ENCODE results near the gene CORO1A.
"Not testable (repeated sequence)": the region's sequence is repeated elsewhere in the genome, so short reads cannot be mapped to it uniquely, and the experiment has no call there.

CORO1A gene

DNA sequence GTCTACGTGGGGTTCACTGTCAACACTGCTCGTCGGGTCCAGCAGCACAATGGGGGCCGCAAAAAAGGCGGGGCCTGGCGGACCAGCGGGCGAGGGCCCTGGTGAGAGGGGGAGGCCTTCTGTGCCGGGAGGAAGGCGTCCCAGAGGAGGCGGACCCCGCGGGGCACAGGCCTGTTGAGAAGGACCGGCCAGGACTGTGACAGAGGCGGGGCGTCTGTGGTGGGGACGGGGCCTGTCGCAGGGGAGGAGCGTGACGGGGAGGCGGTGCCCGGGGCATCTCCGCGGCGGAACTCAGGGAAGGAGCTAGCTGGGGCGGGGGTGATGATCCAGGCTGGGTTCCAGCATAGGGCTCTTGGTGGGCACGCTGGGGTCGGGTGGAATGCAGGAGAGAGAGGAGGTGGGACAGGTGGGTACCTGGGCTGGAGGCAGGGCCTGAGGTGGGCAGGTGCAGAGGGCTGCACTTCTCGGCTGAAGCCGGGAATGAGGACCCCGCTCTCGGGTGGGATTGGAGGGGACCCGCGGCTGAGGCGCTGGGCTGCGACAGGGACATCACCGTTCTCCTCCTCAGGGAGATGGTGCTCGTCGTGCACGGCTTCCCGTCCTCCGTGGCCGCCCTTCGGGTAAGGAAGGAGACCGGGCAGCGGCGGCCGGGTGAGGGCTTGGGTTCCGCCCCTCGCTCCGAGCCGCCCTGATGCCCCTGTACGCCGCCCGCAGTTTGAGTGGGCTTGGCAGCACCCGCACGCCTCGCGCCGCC is 10.9 kb downstream of the CORO1A start:
- not testable (repeated sequence) for DNase-seq (ENCODE audit: extremely low read depth, insufficient read length); H3K27me3 ChIP-seq (replicated peaks; ENCODE audit: control insufficient read depth, insufficient read depth, low read length); H3K36me3 ChIP-seq (ENCODE audit: control insufficient read depth, insufficient read depth, low read length)
- H3K4me3 ChIP-seq (replicated peaks; ENCODE audit: low read depth, low read length), result peak overlapping the region; percentile 63

DNA sequence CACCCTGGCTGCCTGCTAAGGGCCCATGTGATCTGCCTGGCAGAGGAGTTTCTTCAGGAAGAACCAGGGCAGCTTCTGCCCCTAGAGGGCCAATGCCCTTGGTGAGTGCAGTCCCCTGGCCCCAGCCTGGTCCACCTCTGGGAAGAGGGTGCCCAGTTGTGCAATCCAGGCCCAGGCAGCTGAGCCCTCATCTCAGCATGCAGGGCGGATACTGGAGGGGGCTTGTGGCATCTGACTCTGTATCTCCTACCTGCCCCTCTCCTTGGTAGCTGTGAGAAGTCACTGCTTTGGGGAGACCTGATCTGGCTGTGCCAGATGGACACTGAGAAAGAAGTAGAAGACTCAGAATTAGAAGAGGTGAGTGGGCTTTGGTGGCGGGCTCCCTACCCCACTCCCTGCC is 13.6 kb downstream of the CORO1A start:
- not testable (repeated sequence) for H3K27me3 ChIP-seq (replicated peaks; ENCODE audit: control insufficient read depth, insufficient read depth, low read length); H3K36me3 ChIP-seq (ENCODE audit: control insufficient read depth, insufficient read depth, low read length); H3K4me3 ChIP-seq (replicated peaks; ENCODE audit: low read depth, low read length); DNase-seq (ENCODE audit: extremely low read depth, insufficient read length)

DNA sequence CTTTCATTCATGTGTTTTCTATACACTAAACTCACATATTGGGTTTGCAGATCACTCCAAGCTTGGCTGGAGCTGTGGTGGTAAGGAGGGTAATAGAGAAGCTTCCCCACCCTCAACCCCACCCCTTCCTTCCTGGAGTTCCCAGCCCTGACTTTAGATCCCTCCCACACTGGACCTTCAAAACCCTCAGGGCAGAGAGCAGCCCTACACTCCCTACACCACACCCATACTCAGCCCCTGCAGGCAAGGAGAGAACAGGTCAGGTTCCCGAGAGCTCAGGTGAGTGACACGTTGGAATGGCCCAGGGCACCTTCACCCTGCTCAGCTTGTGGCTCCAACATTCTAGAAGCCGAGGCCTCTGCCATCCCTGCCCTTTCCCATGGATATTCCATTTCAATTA is 15.6 kb downstream of the CORO1A start, which contains the start of gene SULT1A3:
Gene SULT1A3 (plus strand): TSS at position 207 of the 400 bp plus-strand sequence. CDS start 1,474 bp downstream, outside the sequence.
- not testable (repeated sequence) for H3K36me3 ChIP-seq (ENCODE audit: control insufficient read depth, insufficient read depth, low read length); H3K27me3 ChIP-seq (replicated peaks; ENCODE audit: control insufficient read depth, insufficient read depth, low read length); DNase-seq (ENCODE audit: extremely low read depth, insufficient read length); H3K4me3 ChIP-seq (replicated peaks; ENCODE audit: low read depth, low read length)

DNA sequence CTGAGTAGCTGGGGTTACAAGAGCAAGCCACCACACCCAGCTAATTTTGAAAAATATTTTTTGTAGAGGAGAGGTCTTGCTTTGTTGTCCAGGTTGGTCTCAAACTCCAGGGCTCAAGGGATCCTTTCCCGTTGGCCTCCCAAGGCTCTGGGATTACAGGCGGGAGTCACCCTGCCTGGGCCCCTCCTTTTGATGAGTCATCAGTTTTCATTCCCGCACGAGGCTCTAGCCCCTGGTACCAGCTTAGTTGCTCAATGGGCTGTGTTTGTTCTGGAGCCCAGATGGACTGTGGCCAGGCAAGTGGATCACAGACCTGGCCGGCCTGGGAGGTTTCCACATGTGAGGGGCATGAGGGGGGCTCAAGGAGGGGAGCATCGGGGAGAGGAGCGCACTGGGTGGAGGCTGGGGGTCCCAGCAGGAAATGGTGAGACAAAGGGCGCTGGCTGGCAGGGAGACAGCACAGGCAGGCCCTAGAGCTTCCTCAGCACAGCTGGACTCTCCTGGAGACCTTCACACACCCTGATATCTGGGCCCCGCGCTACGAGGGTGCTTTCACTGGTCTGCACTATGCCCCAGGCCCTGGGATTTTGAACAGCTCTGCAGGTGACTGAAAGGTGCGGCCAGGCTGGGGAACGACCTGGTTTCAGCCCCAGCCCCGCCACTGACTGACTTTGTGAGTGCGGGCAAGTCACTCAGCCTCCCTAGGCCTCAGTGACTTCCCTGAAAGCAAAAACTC is 16.4 kb downstream of the CORO1A start:
- not testable (repeated sequence) for H3K4me3 ChIP-seq (replicated peaks; ENCODE audit: low read depth, low read length); DNase-seq (ENCODE audit: extremely low read depth, insufficient read length); H3K27me3 ChIP-seq (replicated peaks; ENCODE audit: control insufficient read depth, insufficient read depth, low read length); H3K36me3 ChIP-seq (ENCODE audit: control insufficient read depth, insufficient read depth, low read length)

DNA sequence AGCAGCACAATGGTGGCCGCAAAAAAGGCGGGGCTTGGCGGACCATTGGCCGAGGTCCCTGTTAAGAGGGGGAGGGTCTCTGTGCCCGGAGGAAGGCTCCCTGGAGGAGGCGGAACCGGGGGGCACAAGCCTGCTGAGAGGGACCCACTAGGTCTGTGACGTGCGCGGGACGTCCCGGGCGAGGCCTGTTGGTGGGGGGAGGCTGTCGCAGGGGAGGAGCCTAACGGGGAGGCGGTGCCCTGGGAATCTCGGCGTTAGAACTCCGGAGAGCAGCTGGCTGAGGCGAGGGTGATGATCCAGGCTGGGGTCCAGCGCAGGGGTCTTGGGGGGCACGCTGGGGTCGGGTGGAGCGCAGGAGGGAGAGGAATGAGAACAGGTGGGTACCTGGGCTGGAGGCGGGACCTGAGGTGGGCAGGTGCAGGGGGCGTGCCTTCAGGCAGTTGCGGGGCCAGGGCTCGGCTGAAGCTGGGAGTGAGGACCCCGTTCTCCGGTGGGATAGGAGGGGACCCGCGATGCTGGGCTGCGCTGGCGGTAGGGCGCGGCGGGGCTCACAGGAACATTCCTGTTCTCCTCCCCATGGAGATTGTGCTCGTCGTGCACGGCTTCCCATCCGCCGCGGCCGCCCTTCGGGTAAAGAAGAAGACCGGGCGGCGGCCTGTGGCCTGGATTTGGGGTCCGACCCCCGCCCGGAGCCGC is 22.3 kb downstream of the CORO1A start:
- H3K27me3 ChIP-seq (replicated peaks; ENCODE audit: control insufficient read depth, insufficient read depth, low read length); H3K36me3 ChIP-seq (ENCODE audit: control insufficient read depth, insufficient read depth, low read length); DNase-seq (ENCODE audit: extremely low read depth, insufficient read length): not testable (repeated sequence)
- peak overlapping the region; percentile 46 for H3K4me3 ChIP-seq (replicated peaks; ENCODE audit: low read depth, low read length)

DNA sequence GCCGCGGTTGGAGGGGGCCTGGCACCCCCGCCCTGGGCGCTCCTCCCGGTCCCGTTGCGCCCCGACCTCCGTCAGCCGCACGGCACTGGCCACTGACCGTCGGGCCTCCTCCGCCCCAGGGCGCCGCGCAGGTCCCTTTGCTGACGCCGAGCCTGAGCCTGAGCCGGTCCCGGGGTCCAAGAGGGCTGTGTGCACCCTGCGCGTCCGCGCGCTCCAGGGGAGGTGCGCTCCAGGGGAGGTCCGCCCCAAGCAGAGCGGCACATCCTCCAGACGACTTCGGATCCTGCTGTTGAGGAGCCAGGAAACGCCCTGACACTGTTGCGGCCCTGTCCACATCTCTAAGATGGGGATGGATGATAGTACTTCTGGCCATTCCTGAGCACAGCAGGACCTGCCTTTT is 22.9 kb downstream of the CORO1A start:
- not testable (repeated sequence) for H3K27me3 ChIP-seq (replicated peaks; ENCODE audit: control insufficient read depth, insufficient read depth, low read length); DNase-seq (ENCODE audit: extremely low read depth, insufficient read length); H3K4me3 ChIP-seq (replicated peaks; ENCODE audit: low read depth, low read length); H3K36me3 ChIP-seq (ENCODE audit: control insufficient read depth, insufficient read depth, low read length)

DNA sequence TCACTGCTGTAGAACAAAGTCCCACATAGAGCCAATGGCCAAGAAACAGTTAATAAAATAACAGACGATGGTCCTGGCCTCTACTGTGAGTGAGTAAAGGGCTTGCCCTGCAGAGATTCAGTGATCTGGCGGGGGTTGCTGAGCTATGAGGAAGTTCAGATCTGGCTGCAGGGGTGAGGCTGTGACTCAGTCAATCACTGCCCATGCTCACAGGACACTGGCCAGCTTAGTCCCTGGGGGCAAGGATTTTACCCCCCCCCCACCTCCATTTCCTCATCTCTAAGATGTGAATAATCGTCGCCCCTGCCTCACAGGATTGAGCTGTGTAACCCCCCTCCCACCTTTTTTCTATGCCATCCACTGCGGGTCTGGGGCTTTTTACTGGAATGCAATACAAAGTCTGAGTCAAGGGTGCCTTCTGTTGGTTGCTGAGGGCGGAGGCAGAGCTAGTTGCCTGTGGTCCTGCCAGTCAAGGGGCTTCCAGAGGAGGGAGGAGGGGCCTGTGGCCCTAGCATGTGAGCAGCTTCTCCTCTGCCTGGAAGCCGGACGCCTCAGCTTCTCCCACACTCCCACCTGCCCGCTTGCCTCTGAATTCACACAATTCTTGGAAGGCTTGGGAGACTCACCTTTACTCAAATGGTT is 23.8 kb downstream of the CORO1A start:
- not testable (repeated sequence) for H3K27me3 ChIP-seq (replicated peaks; ENCODE audit: control insufficient read depth, insufficient read depth, low read length); DNase-seq (ENCODE audit: extremely low read depth, insufficient read length); H3K4me3 ChIP-seq (replicated peaks; ENCODE audit: low read depth, low read length); H3K36me3 ChIP-seq (ENCODE audit: control insufficient read depth, insufficient read depth, low read length)

DNA sequence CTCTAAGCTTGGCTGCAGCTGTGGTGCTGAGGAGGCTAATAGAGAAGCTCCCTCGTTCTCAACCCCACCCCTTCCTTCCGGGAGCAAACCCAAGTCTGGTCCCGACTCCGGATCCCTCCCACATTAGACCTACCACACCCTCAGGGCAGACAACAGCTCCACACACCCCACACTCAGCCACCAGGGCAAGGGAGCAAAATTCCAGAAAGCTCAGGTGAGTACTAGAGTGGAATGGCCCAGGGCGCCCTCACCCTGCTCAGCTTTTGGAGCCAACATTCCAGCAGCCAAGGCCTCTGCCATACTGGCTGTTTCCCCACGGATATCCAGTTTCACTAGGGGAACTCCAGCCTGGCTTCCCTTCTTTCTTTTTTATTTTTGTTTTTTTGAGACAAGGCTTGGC is 25.6 kb downstream of the CORO1A start:
- H3K36me3 ChIP-seq (ENCODE audit: control insufficient read depth, insufficient read depth, low read length); DNase-seq (ENCODE audit: extremely low read depth, insufficient read length); H3K4me3 ChIP-seq (replicated peaks; ENCODE audit: low read depth, low read length); H3K27me3 ChIP-seq (replicated peaks; ENCODE audit: control insufficient read depth, insufficient read depth, low read length): not testable (repeated sequence)

DNA sequence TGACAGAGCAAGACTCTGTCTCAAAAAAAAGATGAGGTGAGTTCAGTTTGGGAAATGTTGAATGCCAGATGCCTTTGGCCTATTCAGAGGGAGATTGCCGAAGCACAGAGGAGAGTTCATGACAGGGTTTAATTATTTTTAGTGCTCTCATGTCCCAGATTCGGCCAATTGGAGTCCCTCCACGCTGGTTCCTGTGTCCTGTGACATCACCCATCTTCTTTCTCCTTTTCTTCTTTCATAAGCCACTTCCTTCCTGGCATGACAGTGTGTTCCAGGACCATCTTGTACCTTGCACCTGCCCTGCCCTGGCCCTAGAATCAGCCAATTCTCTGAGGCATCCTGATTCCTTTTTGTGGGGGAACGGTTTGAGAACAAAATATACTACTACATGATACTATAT is 28.0 kb downstream of the CORO1A start:
- H3K36me3 ChIP-seq (ENCODE audit: control insufficient read depth, insufficient read depth, low read length), result not testable (repeated sequence)

DNA sequence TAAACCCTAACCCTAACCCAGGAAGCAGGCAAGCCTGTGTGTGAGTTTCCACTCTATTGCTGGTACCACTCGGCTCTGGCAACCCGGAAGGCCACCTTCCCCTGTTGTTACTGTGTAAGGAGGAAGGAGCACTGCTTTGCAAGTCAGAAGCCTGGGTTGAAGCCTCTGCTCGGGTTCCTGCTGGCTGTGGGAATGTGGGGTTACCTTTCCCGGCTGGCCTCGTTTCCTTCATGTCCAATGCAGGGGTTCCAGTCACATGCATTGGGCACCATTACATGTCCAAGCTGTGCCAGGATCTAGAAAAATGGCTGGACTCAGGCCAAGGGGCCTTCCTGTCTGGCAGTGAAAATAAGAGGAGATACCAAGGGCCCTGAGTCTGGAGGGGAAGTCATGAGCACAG is 33.7 kb downstream of the CORO1A start:
- not testable (repeated sequence) for H3K27me3 ChIP-seq (replicated peaks; ENCODE audit: control insufficient read depth, insufficient read depth, low read length); H3K4me3 ChIP-seq (replicated peaks; ENCODE audit: low read depth, low read length); DNase-seq (ENCODE audit: extremely low read depth, insufficient read length); H3K36me3 ChIP-seq (ENCODE audit: control insufficient read depth, insufficient read depth, low read length)

More for the DNA sequence above, 28.0 kb downstream of the CORO1A start:
- not testable (repeated sequence) for DNase-seq (ENCODE audit: extremely low read depth, insufficient read length); H3K4me3 ChIP-seq (replicated peaks; ENCODE audit: low read depth, low read length); H3K27me3 ChIP-seq (replicated peaks; ENCODE audit: control insufficient read depth, insufficient read depth, low read length)

All from GM06990 (cell line).